ENCODE measurements around the gene B4GALT2.

- TF ChIP-seq CTCF (IDR thresholded peaks at IDR 0.05; ENCODE audit: low read length) (no peak), EZH2 (optimal IDR thresholded peaks at IDR 0.05; ENCODE audit: low read depth, low read length) (no peak), EZH2phosphoT487 (IDR thresholded peaks at IDR 0.05; ENCODE audit: low read length) (no peak)
Measured at GRCh38 chr1:43934986-43935324, 44.1 kb upstream of the B4GALT2 start.

All from MM.1S (cell line).